Fibroblast of lung (primary cell): ENCODE results near the gene BCL2L11.

Experiments used
- CTCF ChIP-seq, 2 donors: IDR thresholded peaks in 1 of 2; conservative IDR thresholded peaks in 1 of 2; 1 replicate in 1 of 2; 2 replicates in 1 of 2; pipeline ENCODE4 v1.5.1; 2011 to 2012; ENCODE audit warnings: low read length in 2 of 2, control low read depth in 1 of 2, inconsistent platforms in 1 of 2, low read depth in 1 of 2, mild to moderate bottlenecking in 1 of 2
- EZH2 ChIP-seq: IDR thresholded peaks from 2 replicates; pipeline ENCODE4 v1.5.1; 2012; ENCODE audit warnings: low read length, control low read depth, mild to moderate bottlenecking; ENCODE audit errors: missing control alignments

GRCh38 chr2:111145951-111146350 is 25.2 kb downstream of the BCL2L11 start:
- no peak for TF ChIP-seq CTCF (conservative IDR thresholded peaks at IDR 0.05 in 1 of 2, IDR thresholded peaks at IDR 0.05 in 1 of 2; ENCODE audit: low read depth in 1 of 2, low read length in 2 of 2)
- TF ChIP-seq EZH2 = no peak
